Measurements from ENCODE around the gene RPS23.

DNA sequence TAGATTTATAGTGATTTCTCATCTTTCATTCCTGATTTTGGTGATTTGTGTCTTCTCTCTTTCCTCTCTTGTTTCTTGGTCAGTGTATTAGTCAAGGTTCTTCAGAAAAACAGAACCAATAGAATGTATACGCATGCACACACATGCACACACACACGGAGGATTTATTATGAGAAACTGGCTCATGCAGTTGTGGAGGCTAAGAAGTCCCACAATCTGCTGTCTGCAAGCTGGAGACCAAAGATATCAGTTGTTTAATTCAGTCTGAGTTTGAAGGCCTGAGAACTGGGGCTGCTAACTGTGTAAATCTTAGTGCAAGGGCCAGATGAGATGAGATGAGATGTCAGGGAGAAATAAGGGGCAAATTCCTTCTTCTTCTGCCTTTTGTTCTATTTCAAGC, 5.7 kb upstream of the RPS23 start:
- TF ChIP-seq, protein P1, sequence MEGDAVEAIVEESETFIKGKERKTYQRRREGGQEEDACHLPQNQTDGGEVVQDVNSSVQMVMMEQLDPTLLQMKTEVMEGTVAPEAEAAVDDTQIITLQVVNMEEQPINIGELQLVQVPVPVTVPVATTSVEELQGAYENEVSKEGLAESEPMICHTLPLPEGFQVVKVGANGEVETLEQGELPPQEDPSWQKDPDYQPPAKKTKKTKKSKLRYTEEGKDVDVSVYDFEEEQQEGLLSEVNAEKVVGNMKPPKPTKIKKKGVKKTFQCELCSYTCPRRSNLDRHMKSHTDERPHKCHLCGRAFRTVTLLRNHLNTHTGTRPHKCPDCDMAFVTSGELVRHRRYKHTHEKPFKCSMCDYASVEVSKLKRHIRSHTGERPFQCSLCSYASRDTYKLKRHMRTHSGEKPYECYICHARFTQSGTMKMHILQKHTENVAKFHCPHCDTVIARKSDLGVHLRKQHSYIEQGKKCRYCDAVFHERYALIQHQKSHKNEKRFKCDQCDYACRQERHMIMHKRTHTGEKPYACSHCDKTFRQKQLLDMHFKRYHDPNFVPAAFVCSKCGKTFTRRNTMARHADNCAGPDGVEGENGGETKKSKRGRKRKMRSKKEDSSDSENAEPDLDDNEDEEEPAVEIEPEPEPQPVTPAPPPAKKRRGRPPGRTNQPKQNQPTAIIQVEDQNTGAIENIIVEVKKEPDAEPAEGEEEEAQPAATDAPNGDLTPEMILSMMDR (IDR thresholded peaks at IDR 0.05) = no peak
- TF ChIP-seq POLR2A (IDR thresholded peaks at IDR 0.05) (no peak), POLR2AphosphoS5 (IDR thresholded peaks at IDR 0.05) (no peak), EP300 (IDR thresholded peaks at IDR 0.05) (no peak)
